GM12878 (cell line): ENCODE data around the gene KRTAP21-2. TPM values are rescaled to one million over a fixed set of nuclear protein-coding genes. Genes with fewer than 3 reads are reported as not detected.

Experiments used
- ATF7 ChIP-seq: fragments of 450-650 bp; IDR thresholded peaks from 2 replicates; pipeline ENCODE4 v1.6.1; 2016; ENCODE audit warnings: low read depth, mild to moderate bottlenecking
- CREB1 ChIP-seq: IDR thresholded peaks from 2 replicates; pipeline ENCODE4 v1.6.1; 2012; ENCODE audit warnings: low read depth, mild to moderate bottlenecking, inconsistent platforms
- EED ChIP-seq: sonication (generic); IDR thresholded peaks from 2 replicates; pipeline ENCODE4 v1.6.1; 2016; ENCODE audit warnings: antibody characterized with exemption, low read depth
- IKZF1 ChIP-seq: fragments of 450-650 bp; conservative IDR thresholded peaks from 2 replicates; pipeline ENCODE4 v1.6.1; 2017; ENCODE audit warnings: antibody characterized with exemption, mild to moderate bottlenecking
- KLF5 ChIP-seq: fragments of 450-650 bp; IDR thresholded peaks from 2 replicates; pipeline ENCODE4 v1.6.1; 2014; ENCODE audit warnings: mild to moderate bottlenecking; ENCODE audit not compliant: partially characterized antibody
- MTA3 ChIP-seq: IDR thresholded peaks from 2 replicates; pipeline ENCODE4 v1.6.1; 2012; ENCODE audit warnings: low read length, inconsistent platforms, borderline replicate concordance
- MYB ChIP-seq: fragments of 150-350 bp; IDR thresholded peaks from 2 replicates; pipeline ENCODE4 v1.6.1; 2014; ENCODE audit warnings: mild to moderate bottlenecking, low read depth, low read length, borderline replicate concordance
- POLR2A ChIP-seq: IDR thresholded peaks from 2 replicates; pipeline ENCODE4 v1.6.1; 2011; ENCODE audit warnings: low read depth, mild to moderate bottlenecking, low read length
- RB1 ChIP-seq: fragments of 450-650 bp; formaldehyde crosslinking; IDR thresholded peaks from 2 replicates; pipeline ENCODE4 v1.6.1; 2017; ENCODE audit warnings: mild to moderate bottlenecking, borderline replicate concordance
- STAT3 ChIP-seq: IDR thresholded peaks from 2 replicates; pipeline ENCODE4 v1.6.1; 2011; ENCODE audit warnings: low read depth, low read length, improper control_type of control experiment
- TCF7 ChIP-seq: IDR thresholded peaks from 2 replicates; pipeline ENCODE4 v1.6.1; 2014; ENCODE audit warnings: antibody characterized with exemption, borderline replicate concordance
- polyA plus RNA-seq, 11 experiments: library from polyadenylated mRNA; depleted of rRNA in 4 of 11; unstranded in 6 of 11; stranded (reverse) in 5 of 11; fragments of >200 nt; fragmentation: Nextera tagmentation in 4 of 11; fragmentation: Illumina TruSeq in 1 of 11; extraction: Ambion mirVana in 4 of 11; extraction: Trizol in 1 of 11; gene quantifications; 1 replicate in 1 of 11; 2 replicates in 10 of 11; pipeline versions ENCODE4 v1.2.1 to v1.2.3, GENCODE V29; 2011 to 2016; ENCODE audit warnings: inconsistent platforms in 2 of 11, missing spikeins in 2 of 11, low read depth in 1 of 11
- total RNA-seq, 4 experiments: library from RNA; depleted of rRNA in 3 of 4; stranded (reverse); fragments of >200 nt in 3 of 4; fragmentation: Illumina TruSeq in 1 of 4; extraction: Trizol in 1 of 4; gene quantifications; 2 replicates each; pipeline versions ENCODE4 v1.2.1 to v1.2.3, GENCODE V29; 2013 to 2021
- TF ChIP-seq, protein P1 (sequence below): fragments of 450-650 bp; formaldehyde crosslinking; IDR thresholded peaks from 2 replicates; pipeline ENCODE4 v1.4.0; 2022; ENCODE audit warnings: mild to moderate bottlenecking, moderate library complexity
- TF ChIP-seq, protein P2 (sequence below): fragments of 450-650 bp; formaldehyde crosslinking; IDR thresholded peaks from 2 replicates; pipeline ENCODE4 v1.5.0; 2022; ENCODE audit warnings: mild to moderate bottlenecking, missing genetic modification characterization
- TF ChIP-seq, protein P3 (sequence below): fragments of 450-650 bp; conservative IDR thresholded peaks from 2 replicates; pipeline ENCODE4 v1.6.1; 2017; ENCODE audit warnings: mild to moderate bottlenecking, moderate library complexity
- TF ChIP-seq, protein P4 (sequence below): fragments of 450-650 bp; IDR thresholded peaks from 2 replicates; pipeline ENCODE4 v1.6.1; 2018; ENCODE audit warnings: borderline replicate concordance, mild to moderate bottlenecking; ENCODE audit not compliant: partially characterized antibody

The KRTAP21-2 gene
- total and polyA plus RNA-seq, 10 of the 15 experiments (the other 5 are each of a cell fraction or from before 2014, with no cell fraction given): not detected

DNA sequence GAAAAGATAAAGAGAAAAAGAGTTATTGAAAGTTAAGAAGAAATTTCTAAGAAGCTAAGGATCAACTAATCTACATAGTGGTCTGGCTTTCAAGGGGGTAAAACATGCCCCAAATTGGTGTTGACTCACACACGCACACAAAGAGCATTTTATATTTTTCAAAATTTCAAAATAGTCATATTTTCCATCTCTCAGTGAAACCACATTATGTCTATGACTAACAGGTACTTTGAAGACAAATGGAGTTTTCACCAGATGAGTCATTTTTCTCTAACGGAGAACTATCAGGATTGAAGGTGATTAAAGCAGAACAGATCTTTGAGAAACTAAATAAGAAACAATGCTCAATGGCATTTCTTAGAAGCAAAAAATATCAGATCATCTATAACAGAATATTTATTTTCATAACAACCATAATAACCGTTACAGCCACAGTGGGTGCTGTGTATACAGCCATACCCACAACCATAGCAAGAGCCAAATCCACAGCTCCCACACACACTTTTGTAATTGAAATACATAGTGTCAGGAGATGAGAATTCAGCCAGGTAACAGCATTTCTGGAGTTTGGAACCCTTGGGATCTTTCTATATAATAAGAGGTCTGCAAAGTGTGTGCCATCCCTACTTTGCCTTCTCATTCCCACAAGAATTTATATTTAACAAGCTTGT is 28.7 kb downstream of the KRTAP21-2 start, which contains the start of gene KRTAP21-3 (continued):
- TF ChIP-seq, protein P1, sequence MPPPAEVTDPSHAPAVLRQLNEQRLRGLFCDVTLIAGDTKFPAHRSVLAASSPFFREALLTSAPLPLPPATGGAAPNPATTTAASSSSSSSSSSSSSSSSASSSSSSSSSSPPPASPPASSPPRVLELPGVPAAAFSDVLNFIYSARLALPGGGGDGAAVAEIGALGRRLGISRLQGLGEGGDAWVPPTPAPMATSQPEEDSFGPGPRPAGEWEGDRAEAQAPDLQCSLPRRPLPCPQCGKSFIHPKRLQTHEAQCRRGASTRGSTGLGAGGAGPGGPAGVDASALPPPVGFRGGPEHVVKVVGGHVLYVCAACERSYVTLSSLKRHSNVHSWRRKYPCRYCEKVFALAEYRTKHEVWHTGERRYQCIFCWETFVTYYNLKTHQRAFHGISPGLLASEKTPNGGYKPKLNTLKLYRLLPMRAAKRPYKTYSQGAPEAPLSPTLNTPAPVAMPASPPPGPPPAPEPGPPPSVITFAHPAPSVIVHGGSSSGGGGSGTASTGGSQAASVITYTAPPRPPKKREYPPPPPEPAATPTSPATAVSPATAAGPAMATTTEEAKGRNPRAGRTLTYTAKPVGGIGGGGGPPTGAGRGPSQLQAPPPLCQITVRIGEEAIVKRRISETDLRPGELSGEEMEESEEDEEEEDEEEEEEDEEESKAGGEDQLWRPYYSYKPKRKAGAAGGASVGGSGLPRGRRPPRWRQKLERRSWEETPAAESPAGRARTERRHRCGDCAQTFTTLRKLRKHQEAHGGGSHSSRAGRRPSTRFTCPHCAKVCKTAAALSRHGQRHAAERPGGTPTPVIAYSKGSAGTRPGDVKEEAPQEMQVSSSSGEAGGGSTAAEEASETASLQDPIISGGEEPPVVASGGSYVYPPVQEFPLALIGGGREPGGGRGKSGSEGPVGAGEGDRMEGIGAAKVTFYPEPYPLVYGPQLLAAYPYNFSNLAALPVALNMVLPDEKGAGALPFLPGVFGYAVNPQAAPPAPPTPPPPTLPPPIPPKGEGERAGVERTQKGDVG (CRISPR knock-in tag): no peak
- TF ChIP-seq CREB1 (no peak), MYB (no peak), STAT3 (no peak), POLR2A (no peak), KLF5 (no peak), EED (no peak), IKZF1 (peak; percentile 67), TCF7 (peak; percentile 81), RB1 (no peak), ATF7 (peak; percentile 88), MTA3 (no peak)
- TF ChIP-seq, protein P2, sequence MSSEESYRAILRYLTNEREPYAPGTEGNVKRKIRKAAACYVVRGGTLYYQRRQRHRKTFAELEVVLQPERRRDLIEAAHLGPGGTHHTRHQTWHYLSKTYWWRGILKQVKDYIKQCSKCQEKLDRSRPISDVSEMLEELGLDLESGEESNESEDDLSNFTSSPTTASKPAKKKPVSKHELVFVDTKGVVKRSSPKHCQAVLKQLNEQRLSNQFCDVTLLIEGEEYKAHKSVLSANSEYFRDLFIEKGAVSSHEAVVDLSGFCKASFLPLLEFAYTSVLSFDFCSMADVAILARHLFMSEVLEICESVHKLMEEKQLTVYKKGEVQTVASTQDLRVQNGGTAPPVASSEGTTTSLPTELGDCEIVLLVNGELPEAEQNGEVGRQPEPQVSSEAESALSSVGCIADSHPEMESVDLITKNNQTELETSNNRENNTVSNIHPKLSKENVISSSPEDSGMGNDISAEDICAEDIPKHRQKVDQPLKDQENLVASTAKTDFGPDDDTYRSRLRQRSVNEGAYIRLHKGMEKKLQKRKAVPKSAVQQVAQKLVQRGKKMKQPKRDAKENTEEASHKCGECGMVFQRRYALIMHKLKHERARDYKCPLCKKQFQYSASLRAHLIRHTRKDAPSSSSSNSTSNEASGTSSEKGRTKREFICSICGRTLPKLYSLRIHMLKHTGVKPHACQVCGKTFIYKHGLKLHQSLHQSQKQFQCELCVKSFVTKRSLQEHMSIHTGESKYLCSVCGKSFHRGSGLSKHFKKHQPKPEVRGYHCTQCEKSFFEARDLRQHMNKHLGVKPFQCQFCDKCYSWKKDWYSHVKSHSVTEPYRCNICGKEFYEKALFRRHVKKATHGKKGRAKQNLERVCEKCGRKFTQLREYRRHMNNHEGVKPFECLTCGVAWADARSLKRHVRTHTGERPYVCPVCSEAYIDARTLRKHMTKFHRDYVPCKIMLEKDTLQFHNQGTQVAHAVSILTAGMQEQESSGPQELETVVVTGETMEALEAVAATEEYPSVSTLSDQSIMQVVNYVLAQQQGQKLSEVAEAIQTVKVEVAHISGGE (CRISPR knock-in tag): no peak
- TF ChIP-seq, protein P3, sequence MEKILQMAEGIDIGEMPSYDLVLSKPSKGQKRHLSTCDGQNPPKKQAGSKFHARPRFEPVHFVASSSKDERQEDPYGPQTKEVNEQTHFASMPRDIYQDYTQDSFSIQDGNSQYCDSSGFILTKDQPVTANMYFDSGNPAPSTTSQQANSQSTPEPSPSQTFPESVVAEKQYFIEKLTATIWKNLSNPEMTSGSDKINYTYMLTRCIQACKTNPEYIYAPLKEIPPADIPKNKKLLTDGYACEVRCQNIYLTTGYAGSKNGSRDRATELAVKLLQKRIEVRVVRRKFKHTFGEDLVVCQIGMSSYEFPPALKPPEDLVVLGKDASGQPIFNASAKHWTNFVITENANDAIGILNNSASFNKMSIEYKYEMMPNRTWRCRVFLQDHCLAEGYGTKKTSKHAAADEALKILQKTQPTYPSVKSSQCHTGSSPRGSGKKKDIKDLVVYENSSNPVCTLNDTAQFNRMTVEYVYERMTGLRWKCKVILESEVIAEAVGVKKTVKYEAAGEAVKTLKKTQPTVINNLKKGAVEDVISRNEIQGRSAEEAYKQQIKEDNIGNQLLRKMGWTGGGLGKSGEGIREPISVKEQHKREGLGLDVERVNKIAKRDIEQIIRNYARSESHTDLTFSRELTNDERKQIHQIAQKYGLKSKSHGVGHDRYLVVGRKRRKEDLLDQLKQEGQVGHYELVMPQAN: no peak
- TF ChIP-seq, protein P4, sequence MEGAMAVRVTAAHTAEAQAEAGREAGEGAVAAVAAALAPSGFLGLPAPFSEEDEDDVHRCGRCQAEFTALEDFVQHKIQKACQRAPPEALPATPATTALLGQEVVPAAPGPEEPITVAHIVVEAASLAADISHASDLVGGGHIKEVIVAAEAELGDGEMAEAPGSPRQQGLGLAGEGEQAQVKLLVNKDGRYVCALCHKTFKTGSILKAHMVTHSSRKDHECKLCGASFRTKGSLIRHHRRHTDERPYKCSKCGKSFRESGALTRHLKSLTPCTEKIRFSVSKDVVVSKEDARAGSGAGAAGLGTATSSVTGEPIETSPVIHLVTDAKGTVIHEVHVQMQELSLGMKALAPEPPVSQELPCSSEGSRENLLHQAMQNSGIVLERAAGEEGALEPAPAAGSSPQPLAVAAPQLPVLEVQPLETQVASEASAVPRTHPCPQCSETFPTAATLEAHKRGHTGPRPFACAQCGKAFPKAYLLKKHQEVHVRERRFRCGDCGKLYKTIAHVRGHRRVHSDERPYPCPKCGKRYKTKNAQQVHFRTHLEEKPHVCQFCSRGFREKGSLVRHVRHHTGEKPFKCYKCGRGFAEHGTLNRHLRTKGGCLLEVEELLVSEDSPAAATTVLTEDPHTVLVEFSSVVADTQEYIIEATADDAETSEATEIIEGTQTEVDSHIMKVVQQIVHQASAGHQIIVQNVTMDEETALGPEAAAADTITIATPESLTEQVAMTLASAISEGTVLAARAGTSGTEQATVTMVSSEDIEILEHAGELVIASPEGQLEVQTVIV: no peak
